ENCODE results near the gene TCEAL4. TPM values are rescaled to one million over a fixed set of nuclear protein-coding genes. Genes with fewer than 3 reads are reported as not detected.

TCEAL4 gene
- total RNA-seq, 2 donors from 2014 or later = 127 to 182 TPM

GRCh38 chrX:103628386-103629317, 43.3 kb downstream of the TCEAL4 start, which contains the start of gene TCEAL1:
Gene TCEAL1 (plus strand): TSS chrX:103628975. CDS start chrX:103629917, 942 bp downstream.
- Histone ChIP-seq H3K4me1 (replicated peaks) (no peaks in the 10 kb centered on the region), H3K27me3 (replicated peaks; ENCODE audit: insufficient read depth) (no peaks in the 10 kb centered on the region), H3K27ac (peak within 1 kb of the TSS; percentile 94 to 95), H3K36me3 (no peaks in the 10 kb centered on the region), H3K4me3 (peak within 1 kb of the TSS; percentile 48 to 52), H3K9me3 (no peaks in the 10 kb centered on the region)
- WGBS = 1% methylated on average over 28 of the region's 32 CpGs
- peak; percentile 64 for DNase-seq (ENCODE audit: low spot score)
- intact Hi-C loops (cut with DNase I) = loop anchor here (5.0 kb wide), 1 partner anchor 59 kb away; the partner anchor contains the start of gene MORF4L2
- TF ChIP-seq CTCF (IDR thresholded peaks at IDR 0.05) (no peak), POLR2AphosphoS5 (IDR thresholded peaks at IDR 0.05) (peak; percentile 53), POLR2A (IDR thresholded peaks at IDR 0.05) (peak; percentile 27)

DNA sequence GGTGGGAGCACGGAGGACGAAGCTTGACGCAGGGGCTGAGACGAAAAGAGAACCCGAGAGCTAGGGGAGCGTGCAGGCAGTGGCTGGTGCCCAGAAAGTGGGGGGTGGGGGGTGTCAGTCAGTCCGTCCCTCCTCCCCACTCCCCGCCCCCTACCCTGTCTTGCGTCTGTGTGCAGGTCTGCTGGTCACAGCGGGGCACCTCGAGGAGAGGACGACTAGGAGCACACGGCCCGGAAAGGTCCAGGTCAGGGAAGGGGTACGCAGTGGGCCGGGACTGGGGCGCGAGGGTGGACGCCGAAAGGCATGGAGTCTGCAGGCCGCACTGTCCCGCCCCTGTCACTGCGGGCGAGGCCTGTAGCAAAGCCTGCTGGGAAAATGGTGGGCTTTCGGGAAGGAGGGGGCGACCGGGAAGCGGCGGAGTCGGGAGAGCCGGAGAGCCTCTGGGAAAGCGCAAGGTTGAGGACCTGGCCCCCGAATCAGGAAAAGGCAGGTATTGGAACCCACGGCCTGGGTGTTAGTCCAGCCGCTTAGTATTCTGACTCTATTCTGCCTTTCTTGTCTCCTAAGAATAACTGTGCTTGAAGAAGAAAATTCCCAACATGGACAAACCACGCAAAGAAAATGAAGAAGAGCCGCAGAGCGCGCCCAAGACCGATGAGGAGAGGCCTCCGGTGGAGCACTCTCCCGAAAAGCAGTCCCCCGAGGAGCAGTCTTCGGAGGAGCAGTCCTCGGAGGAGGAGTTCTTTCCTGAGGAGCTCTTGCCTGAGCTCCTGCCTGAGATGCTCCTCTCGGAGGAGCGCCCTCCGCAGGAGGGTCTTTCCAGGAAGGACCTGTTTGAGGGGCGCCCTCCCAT, 44.2 kb downstream of the TCEAL4 start:
- TF ChIP-seq POLR2A (IDR thresholded peaks at IDR 0.05) = peak; percentile 45
- TF ChIP-seq POLR2AphosphoS5 (IDR thresholded peaks at IDR 0.05) = peak; percentile 40
- TF ChIP-seq CTCF (IDR thresholded peaks at IDR 0.05) = peak in 3 of 4 experiments; percentile 15 to 52 (median 49)
- H3K36me3 ChIP-seq = no peaks in the 10 kb centered on the region
- peak overlapping the region; percentile 48 to 52 for H3K4me3 ChIP-seq
- H3K27me3 ChIP-seq (replicated peaks; ENCODE audit: insufficient read depth) = no peaks in the 10 kb centered on the region
- peak overlapping the region; percentile 94 to 95 for H3K27ac ChIP-seq
- H3K9me3 ChIP-seq = no peaks in the 10 kb centered on the region
- under 1% methylated on average over 39 of the region's 49 CpGs for WGBS
- intact Hi-C loops (cut with DNase I) = loop anchor here (2.0 to 5.0 kb wide), 2 partner anchors 58 to 95 kb away; partner anchors contain the start of gene MORF4L2
- H3K4me1 ChIP-seq (replicated peaks) = no peaks in the 10 kb centered on the region
- DNase-seq (ENCODE audit: low spot score) = peak; percentile 57

DNA sequence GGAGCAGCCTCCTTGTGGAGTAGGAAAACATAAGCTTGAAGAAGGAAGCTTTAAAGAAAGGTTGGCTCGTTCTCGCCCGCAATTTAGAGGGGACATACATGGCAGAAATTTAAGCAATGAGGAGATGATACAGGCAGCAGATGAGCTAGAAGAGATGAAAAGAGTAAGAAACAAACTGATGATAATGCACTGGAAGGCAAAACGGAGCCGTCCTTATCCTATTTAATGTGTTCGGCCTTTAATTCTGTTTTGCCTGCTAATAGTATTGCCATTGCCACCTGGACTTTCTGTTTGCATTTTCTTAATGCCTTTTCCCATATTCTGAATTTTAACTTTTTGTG, 44.8 kb downstream of the TCEAL4 start:
- 6% methylated on average over 6 of the region's 6 CpGs for WGBS
- Histone ChIP-seq H3K4me3 (peak overlapping the region; percentile 48 to 52), H3K27ac (peak overlapping the region; percentile 94 to 95), H3K4me1 (replicated peaks) (no peaks in the 10 kb centered on the region), H3K9me3 (no peaks in the 10 kb centered on the region), H3K36me3 (no peaks in the 10 kb centered on the region), H3K27me3 (replicated peaks; ENCODE audit: insufficient read depth) (no peaks in the 10 kb centered on the region)
- intact Hi-C loops (cut with DNase I) = loop anchor here (2.0 kb wide), 1 partner anchor 95 kb away; no protein-coding TSS in a partner anchor
- TF ChIP-seq CTCF (IDR thresholded peaks at IDR 0.05) = no peak
- no peak for TF ChIP-seq POLR2AphosphoS5 (IDR thresholded peaks at IDR 0.05)
- no peak for TF ChIP-seq POLR2A (IDR thresholded peaks at IDR 0.05)
- no peak for DNase-seq (ENCODE audit: low spot score)

DNA sequence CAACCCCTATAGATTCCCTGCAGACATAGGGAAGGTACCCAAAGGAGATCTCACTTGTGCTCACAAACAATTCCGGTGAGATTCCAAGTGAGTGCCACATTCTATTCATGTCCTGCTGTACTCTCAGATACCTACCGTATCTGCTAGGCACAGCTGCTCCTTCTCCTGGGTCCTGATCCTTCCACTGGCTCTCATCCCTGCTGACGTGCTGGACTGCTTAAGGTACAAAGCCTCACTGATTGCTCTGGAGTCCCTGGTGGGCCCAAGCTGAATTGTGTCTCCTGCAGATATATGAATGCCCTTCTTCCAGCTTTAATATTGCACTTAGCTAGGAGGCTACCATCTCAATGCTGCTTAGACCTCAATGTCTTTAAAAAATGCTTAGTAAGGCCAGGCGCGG, 45.8 kb downstream of the TCEAL4 start:
- H3K36me3 ChIP-seq = no peaks in the 10 kb centered on the region
- H3K27me3 ChIP-seq (replicated peaks; ENCODE audit: insufficient read depth) = no peaks in the 10 kb centered on the region
- intact Hi-C loops (cut with DNase I) = loop anchor here (2.0 kb wide), 1 partner anchor 96 kb away; no protein-coding TSS in a partner anchor
- TF ChIP-seq CTCF (IDR thresholded peaks at IDR 0.05) (no peak), POLR2AphosphoS5 (IDR thresholded peaks at IDR 0.05) (no peak), POLR2A (IDR thresholded peaks at IDR 0.05) (no peak)
- WGBS = 75% methylated on average over 5 of the region's 5 CpGs
- peak overlapping the region in 1 of 2 donors; percentile 94 for H3K27ac ChIP-seq
- no peaks in the 10 kb centered on the region for H3K4me1 ChIP-seq (replicated peaks)
- H3K9me3 ChIP-seq = no peaks in the 10 kb centered on the region
- no peak overlapping the region for H3K4me3 ChIP-seq
- no peak for DNase-seq (ENCODE audit: low spot score)
